ENCODE measurements around the gene RBM43.
"Not testable (repeated sequence)": the region's sequence is repeated elsewhere in the genome, so short reads cannot be mapped to it uniquely, and the experiment has no call there.

RBM43 gene

GRCh38 chr2:151233288-151233687 is 28.4 kb downstream of the RBM43 start:
- H3K4me1 ChIP-seq (ENCODE audit: control insufficient read depth in 1 of 2, insufficient read depth in 2 of 2, low read length in 2 of 2); H3K9ac ChIP-seq (ENCODE audit: low read depth in 1 of 2, low read length in 2 of 2); H3K4me3 ChIP-seq (ENCODE audit: low read depth in 1 of 2, low read length in 2 of 2); H3K36me3 ChIP-seq (ENCODE audit: control insufficient read depth in 1 of 2, insufficient read depth in 2 of 2, low read length in 2 of 2); H3K27me3 ChIP-seq (ENCODE audit: control insufficient read depth in 1 of 2, insufficient read depth in 2 of 2, low read length in 2 of 2); H3K9me3 ChIP-seq (ENCODE audit: control insufficient read depth in 1 of 2, low read length in 2 of 2); H3K27ac ChIP-seq (ENCODE audit: low read depth, low read length): not testable (repeated sequence)

GRCh38 chr2:151230627-151231140 is 31.0 kb downstream of the RBM43 start:
- Histone ChIP-seq H3K4me1 (ENCODE audit: control insufficient read depth in 1 of 2, insufficient read depth in 2 of 2, low read length in 2 of 2) (no peaks in the 10 kb centered on the region), H3K9me3 (ENCODE audit: control insufficient read depth in 1 of 2, low read length in 2 of 2) (no peaks in the 10 kb centered on the region), H3K9ac (ENCODE audit: low read depth in 1 of 2, low read length in 2 of 2) (no peak overlapping the region), H3K27me3 (ENCODE audit: control insufficient read depth in 1 of 2, insufficient read depth in 2 of 2, low read length in 2 of 2) (peaks cover 0 to 5% of the 10 kb centered on the region in 2 donors), H3K27ac (ENCODE audit: low read depth, low read length) (no peak overlapping the region), H3K36me3 (ENCODE audit: control insufficient read depth in 1 of 2, insufficient read depth in 2 of 2, low read length in 2 of 2) (no peaks in the 10 kb centered on the region), H3K4me3 (ENCODE audit: low read depth in 1 of 2, low read length in 2 of 2) (no peak overlapping the region)

- Histone ChIP-seq H3K4me3 (ENCODE audit: low read depth in 1 of 2, low read length in 2 of 2) (no peak overlapping the region), H3K27me3 (ENCODE audit: control insufficient read depth in 1 of 2, insufficient read depth in 2 of 2, low read length in 2 of 2) (peaks cover 0 to 5% of the 10 kb centered on the region in 2 donors), H3K9me3 (ENCODE audit: control insufficient read depth in 1 of 2, low read length in 2 of 2) (no peaks in the 10 kb centered on the region), H3K36me3 (ENCODE audit: control insufficient read depth in 1 of 2, insufficient read depth in 2 of 2, low read length in 2 of 2) (no peaks in the 10 kb centered on the region), H3K9ac (ENCODE audit: low read depth in 1 of 2, low read length in 2 of 2) (no peak overlapping the region), H3K4me1 (ENCODE audit: control insufficient read depth in 1 of 2, insufficient read depth in 2 of 2, low read length in 2 of 2) (no peaks in the 10 kb centered on the region), H3K27ac (ENCODE audit: low read depth, low read length) (no peak overlapping the region)
Observed at GRCh38 chr2:151228847-151229512, 32.7 kb downstream of the RBM43 start.

- no peaks in the 10 kb centered on the region for H3K27me3 ChIP-seq (ENCODE audit: control insufficient read depth in 1 of 2, insufficient read depth in 2 of 2, low read length in 2 of 2)
- H3K36me3 ChIP-seq (ENCODE audit: control insufficient read depth in 1 of 2, insufficient read depth in 2 of 2, low read length in 2 of 2), result no peaks in the 10 kb centered on the region
- H3K9ac ChIP-seq (ENCODE audit: low read depth in 1 of 2, low read length in 2 of 2), result no peak overlapping the region
- H3K4me1 ChIP-seq (ENCODE audit: control insufficient read depth in 1 of 2, insufficient read depth in 2 of 2, low read length in 2 of 2), result no peaks in the 10 kb centered on the region
- no peak overlapping the region for H3K4me3 ChIP-seq (ENCODE audit: low read depth in 1 of 2, low read length in 2 of 2)
- no peaks in the 10 kb centered on the region for H3K9me3 ChIP-seq (ENCODE audit: control insufficient read depth in 1 of 2, low read length in 2 of 2)
- no peak overlapping the region for H3K27ac ChIP-seq (ENCODE audit: low read depth, low read length)
Observed at GRCh38 chr2:151217343-151217742, 44.3 kb downstream of the RBM43 start.

- Histone ChIP-seq H3K27me3 (ENCODE audit: control insufficient read depth in 1 of 2, insufficient read depth in 2 of 2, low read length in 2 of 2) (no peaks in the 10 kb centered on the region), H3K9me3 (ENCODE audit: control insufficient read depth in 1 of 2, low read length in 2 of 2) (no peaks in the 10 kb centered on the region), H3K4me3 (ENCODE audit: low read depth in 1 of 2, low read length in 2 of 2) (no peak overlapping the region), H3K27ac (ENCODE audit: low read depth, low read length) (no peak overlapping the region), H3K36me3 (ENCODE audit: control insufficient read depth in 1 of 2, insufficient read depth in 2 of 2, low read length in 2 of 2) (no peaks in the 10 kb centered on the region), H3K9ac (ENCODE audit: low read depth in 1 of 2, low read length in 2 of 2) (no peak overlapping the region), H3K4me1 (ENCODE audit: control insufficient read depth in 1 of 2, insufficient read depth in 2 of 2, low read length in 2 of 2) (no peaks in the 10 kb centered on the region)
Observed at GRCh38 chr2:151207100-151207499, 54.6 kb downstream of the RBM43 start.

GRCh38 chr2:151206446-151206968 is 55.2 kb downstream of the RBM43 start:
- Histone ChIP-seq H3K4me3 (ENCODE audit: low read depth in 1 of 2, low read length in 2 of 2) (no peak overlapping the region), H3K9ac (ENCODE audit: low read depth in 1 of 2, low read length in 2 of 2) (no peak overlapping the region), H3K36me3 (ENCODE audit: control insufficient read depth in 1 of 2, insufficient read depth in 2 of 2, low read length in 2 of 2) (no peaks in the 10 kb centered on the region), H3K27ac (ENCODE audit: low read depth, low read length) (no peak overlapping the region), H3K27me3 (ENCODE audit: control insufficient read depth in 1 of 2, insufficient read depth in 2 of 2, low read length in 2 of 2) (no peaks in the 10 kb centered on the region), H3K9me3 (ENCODE audit: control insufficient read depth in 1 of 2, low read length in 2 of 2) (no peaks in the 10 kb centered on the region), H3K4me1 (ENCODE audit: control insufficient read depth in 1 of 2, insufficient read depth in 2 of 2, low read length in 2 of 2) (no peaks in the 10 kb centered on the region)

- Histone ChIP-seq H3K27me3 (ENCODE audit: control insufficient read depth in 1 of 2, insufficient read depth in 2 of 2, low read length in 2 of 2) (no peaks in the 10 kb centered on the region), H3K27ac (ENCODE audit: low read depth, low read length) (no peak overlapping the region), H3K9ac (ENCODE audit: low read depth in 1 of 2, low read length in 2 of 2) (no peak overlapping the region), H3K36me3 (ENCODE audit: control insufficient read depth in 1 of 2, insufficient read depth in 2 of 2, low read length in 2 of 2) (no peaks in the 10 kb centered on the region), H3K4me3 (ENCODE audit: low read depth in 1 of 2, low read length in 2 of 2) (no peak overlapping the region), H3K4me1 (ENCODE audit: control insufficient read depth in 1 of 2, insufficient read depth in 2 of 2, low read length in 2 of 2) (no peaks in the 10 kb centered on the region), H3K9me3 (ENCODE audit: control insufficient read depth in 1 of 2, low read length in 2 of 2) (no peaks in the 10 kb centered on the region)
Observed at GRCh38 chr2:151205571-151205970, 56.1 kb downstream of the RBM43 start.

GRCh38 chr2:151204756-151205155 is 56.9 kb downstream of the RBM43 start:
- Histone ChIP-seq H3K27ac (ENCODE audit: low read depth, low read length) (no peak overlapping the region), H3K9ac (ENCODE audit: low read depth in 1 of 2, low read length in 2 of 2) (no peak overlapping the region), H3K4me3 (ENCODE audit: low read depth in 1 of 2, low read length in 2 of 2) (no peak overlapping the region), H3K27me3 (ENCODE audit: control insufficient read depth in 1 of 2, insufficient read depth in 2 of 2, low read length in 2 of 2) (no peaks in the 10 kb centered on the region), H3K4me1 (ENCODE audit: control insufficient read depth in 1 of 2, insufficient read depth in 2 of 2, low read length in 2 of 2) (no peaks in the 10 kb centered on the region), H3K36me3 (ENCODE audit: control insufficient read depth in 1 of 2, insufficient read depth in 2 of 2, low read length in 2 of 2) (no peaks in the 10 kb centered on the region), H3K9me3 (ENCODE audit: control insufficient read depth in 1 of 2, low read length in 2 of 2) (no peaks in the 10 kb centered on the region)

GRCh38 chr2:151200844-151201243 is 60.8 kb downstream of the RBM43 start:
- no peak overlapping the region for H3K9ac ChIP-seq (ENCODE audit: low read depth in 1 of 2, low read length in 2 of 2)
- no peak overlapping the region for H3K4me3 ChIP-seq (ENCODE audit: low read depth in 1 of 2, low read length in 2 of 2)
- H3K4me1 ChIP-seq (ENCODE audit: control insufficient read depth in 1 of 2, insufficient read depth in 2 of 2, low read length in 2 of 2), result no peaks in the 10 kb centered on the region
- no peaks in the 10 kb centered on the region for H3K9me3 ChIP-seq (ENCODE audit: control insufficient read depth in 1 of 2, low read length in 2 of 2)
- no peaks in the 10 kb centered on the region for H3K36me3 ChIP-seq (ENCODE audit: control insufficient read depth in 1 of 2, insufficient read depth in 2 of 2, low read length in 2 of 2)
- H3K27ac ChIP-seq (ENCODE audit: low read depth, low read length), result no peak overlapping the region
- H3K27me3 ChIP-seq (ENCODE audit: control insufficient read depth in 1 of 2, insufficient read depth in 2 of 2, low read length in 2 of 2), result no peaks in the 10 kb centered on the region

GRCh38 chr2:151200277-151200676 is 61.4 kb downstream of the RBM43 start:
- Histone ChIP-seq H3K27me3 (ENCODE audit: control insufficient read depth in 1 of 2, insufficient read depth in 2 of 2, low read length in 2 of 2) (no peaks in the 10 kb centered on the region), H3K4me1 (ENCODE audit: control insufficient read depth in 1 of 2, insufficient read depth in 2 of 2, low read length in 2 of 2) (no peaks in the 10 kb centered on the region), H3K9ac (ENCODE audit: low read depth in 1 of 2, low read length in 2 of 2) (no peak overlapping the region), H3K36me3 (ENCODE audit: control insufficient read depth in 1 of 2, insufficient read depth in 2 of 2, low read length in 2 of 2) (no peaks in the 10 kb centered on the region), H3K4me3 (ENCODE audit: low read depth in 1 of 2, low read length in 2 of 2) (no peak overlapping the region), H3K27ac (ENCODE audit: low read depth, low read length) (no peak overlapping the region), H3K9me3 (ENCODE audit: control insufficient read depth in 1 of 2, low read length in 2 of 2) (no peaks in the 10 kb centered on the region)

Data from duodenal mucosa (tissue), 2 donors.